ENCODE measurements around the gene SLC30A2.

The SLC30A2 gene

GRCh38 chr1:26067432-26067911, 21.6 kb upstream of the SLC30A2 start, which contains the start of gene TRIM63:
TRIM63 (minus strand) TSS chr1:26067630; CDS start chr1:26067494, 136 bp downstream.
- no peak for DNase-seq

- DNase-seq, result no peak
Measured at GRCh38 chr1:26066857-26067256, 20.9 kb upstream of the SLC30A2 start.

GRCh38 chr1:26066160-26066559, 20.2 kb upstream of the SLC30A2 start:
- no peak for DNase-seq

DNA sequence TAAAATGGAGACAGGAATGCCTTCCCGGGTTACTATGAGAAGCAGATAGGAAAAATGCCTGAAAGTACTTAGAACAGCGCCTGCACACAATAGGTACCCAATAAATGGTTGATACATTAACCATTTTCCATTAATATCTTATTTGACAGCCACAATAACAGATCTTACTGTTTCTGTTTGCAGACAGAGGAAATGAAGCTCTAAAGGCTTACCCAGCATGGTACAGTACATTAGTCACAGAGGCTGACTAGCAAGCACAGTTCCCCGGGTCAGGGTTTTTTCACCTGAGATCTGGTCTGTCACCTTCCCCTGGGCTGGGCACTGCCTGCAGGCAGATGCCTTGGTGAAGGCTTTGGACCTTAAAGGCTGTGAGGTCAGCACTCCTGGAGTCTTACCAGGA, 18.6 kb upstream of the SLC30A2 start:
- no peak for DNase-seq

- no peak for DNase-seq
Measured at GRCh38 chr1:26060832-26061574, 15.1 kb upstream of the SLC30A2 start.

DNA sequence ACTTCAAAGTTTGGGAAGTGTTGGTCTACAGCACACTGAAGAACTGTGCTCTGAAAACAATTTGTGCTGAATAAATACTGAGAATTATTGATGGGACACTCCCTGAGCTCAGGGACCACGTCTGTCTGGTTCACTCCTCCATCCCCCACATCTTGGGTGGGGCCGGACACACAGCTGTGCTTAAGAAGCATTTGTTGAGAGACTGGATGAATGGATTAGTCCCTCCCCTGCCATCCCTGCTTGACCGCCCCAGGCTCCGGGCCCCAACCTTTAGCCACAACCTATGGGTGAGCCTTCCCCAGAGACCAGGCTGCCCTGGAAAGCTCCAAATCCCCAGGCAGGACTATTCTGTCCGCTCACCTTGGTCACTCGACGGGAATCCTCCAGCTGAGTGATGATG, 14.0 kb upstream of the SLC30A2 start:
- DNase-seq, result no peak

GRCh38 chr1:26058052-26058595, 12.2 kb upstream of the SLC30A2 start:
- no peak for DNase-seq

GRCh38 chr1:26057189-26057588, 11.3 kb upstream of the SLC30A2 start:
- DNase-seq, result no peak

GRCh38 chr1:26055041-26055440, 9.1 kb upstream of the SLC30A2 start:
- DNase-seq, result no peak

GRCh38 chr1:26053718-26054560, 8.0 kb upstream of the SLC30A2 start:
- DNase-seq, result no peak

DNA sequence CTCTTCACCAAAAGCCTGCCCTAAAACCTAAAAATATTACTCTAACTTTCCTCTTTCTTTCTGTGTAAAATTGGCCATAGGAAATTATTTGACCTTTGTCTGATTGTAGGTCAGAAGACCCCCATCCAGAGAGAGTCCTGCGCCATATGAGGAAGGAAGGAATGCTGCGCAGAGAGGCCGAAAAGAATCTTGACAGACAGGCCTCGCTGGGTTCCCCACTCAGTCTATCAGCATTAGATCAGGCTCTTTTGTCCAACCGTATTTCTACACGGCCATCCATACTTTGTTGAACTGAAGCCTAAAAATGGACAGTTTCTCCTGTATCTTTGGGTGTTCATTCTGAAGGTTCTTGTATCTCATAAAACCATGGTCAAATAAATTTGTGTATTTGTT, 4.3 kb upstream of the SLC30A2 start:
- no peak for DNase-seq

- no peak for DNase-seq
Measured at GRCh38 chr1:26049531-26050247, 3.8 kb upstream of the SLC30A2 start.

GRCh38 chr1:26047278-26047874, 1.5 kb upstream of the SLC30A2 start:
- DNase-seq, result no peak

- DNase-seq, result no peak
Measured at GRCh38 chr1:26046246-26047095, 553 bp upstream of the SLC30A2 start.

GRCh38 chr1:26044971-26045721, 772 bp downstream of the SLC30A2 start:
- no peak for DNase-seq

DNA sequence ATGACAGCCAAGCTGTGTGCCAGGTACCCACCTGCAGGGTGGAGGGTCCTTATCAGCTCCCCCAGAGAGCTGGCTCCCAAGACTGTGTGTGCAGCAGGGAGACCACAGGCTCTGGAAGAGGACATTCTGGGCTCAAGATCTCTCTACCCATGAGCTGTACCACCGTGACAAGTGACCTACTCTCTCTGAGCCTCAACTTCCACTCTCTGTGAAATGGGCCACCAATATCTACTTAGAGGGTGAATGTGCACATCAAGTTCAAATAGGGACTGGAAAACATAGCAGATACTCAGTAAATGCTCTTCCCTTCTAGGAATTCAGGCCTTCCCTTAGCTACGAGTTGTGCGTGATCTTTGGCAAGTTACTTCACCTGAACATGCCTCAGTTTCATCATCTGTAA, 1.5 kb downstream of the SLC30A2 start:
- DNase-seq, result no peak

- no peak for DNase-seq
Measured at GRCh38 chr1:26043765-26044164, 2.2 kb downstream of the SLC30A2 start.

DNA sequence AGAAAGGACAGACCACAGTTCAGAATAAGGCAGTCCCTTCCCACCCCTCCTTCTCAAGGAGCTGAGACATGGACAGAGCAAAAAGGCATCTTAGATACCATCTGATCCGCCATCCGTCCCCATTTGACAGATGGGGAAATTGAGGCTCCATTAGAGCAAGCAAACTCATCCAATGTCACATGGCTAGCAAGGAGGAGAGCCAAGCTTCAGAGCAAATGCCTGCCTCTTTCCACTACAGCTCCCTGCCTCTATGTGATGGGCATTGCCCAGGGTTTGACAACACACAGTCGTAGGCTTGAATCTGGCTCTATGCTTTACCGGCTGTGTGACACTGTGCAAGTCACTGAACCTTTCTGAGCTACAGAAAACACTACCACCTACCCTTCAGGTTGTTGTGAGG, 3.9 kb downstream of the SLC30A2 start:
- no peak for DNase-seq

DNA sequence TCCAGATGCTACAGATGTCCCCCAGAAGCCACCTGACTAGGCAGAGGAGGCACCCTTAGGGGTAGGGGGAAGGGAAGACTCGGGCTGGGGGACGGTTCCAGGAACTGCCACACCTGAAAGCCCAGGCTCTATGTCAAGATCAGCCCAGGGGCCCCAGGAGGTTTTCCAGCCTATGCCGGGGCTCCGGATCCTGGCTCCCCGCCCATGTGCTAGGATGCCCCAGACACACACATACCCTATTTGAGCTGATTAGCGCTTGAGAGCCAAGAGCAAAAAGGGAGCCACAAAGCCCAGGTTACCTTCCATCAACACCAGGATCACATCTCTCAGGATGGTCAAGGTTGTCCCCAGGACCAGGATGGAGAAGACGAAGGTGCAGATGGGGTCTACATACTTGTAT, 4.5 kb downstream of the SLC30A2 start:
- no peak for DNase-seq

- no peak for DNase-seq
Measured at GRCh38 chr1:26038904-26039303, 7.0 kb downstream of the SLC30A2 start.

DNA sequence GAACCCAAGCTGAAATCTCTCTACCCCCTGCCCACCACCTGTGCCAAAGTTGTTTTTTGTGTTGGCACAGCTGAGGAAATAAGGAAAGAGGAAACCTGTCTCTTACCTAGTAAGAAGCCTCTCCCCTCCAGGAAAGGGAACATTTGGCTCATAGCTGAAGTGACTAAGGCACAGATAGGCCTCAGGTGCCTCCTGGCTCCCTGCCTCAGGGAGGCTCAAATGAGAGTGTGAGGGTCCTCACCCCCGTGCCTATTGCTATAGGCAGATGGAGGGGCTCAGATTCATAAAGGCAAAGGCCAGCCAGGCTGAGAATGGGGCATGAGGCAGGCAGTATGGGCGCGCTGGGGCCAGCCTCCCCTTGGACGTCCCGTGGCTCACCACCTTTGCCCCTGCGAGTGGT, 7.4 kb downstream of the SLC30A2 start:
- DNase-seq, result no peak

Data from NCI-H2029 treated with DMSO at 0.1 percent for 48 hours (cell line).